K562 (cell line): ENCODE results near the gene ACO2.

Experiments used
- CBFA2T2 ChIP-seq: fragments of 450-650 bp; conservative IDR thresholded peaks from 2 replicates; pipeline ENCODE4 v1.6.1; 2017; ENCODE audit warnings: mild to moderate bottlenecking
- FOXK2 ChIP-seq, 2 experiments: fragments of 450-650 bp; IDR thresholded peaks in 1 of 2; conservative IDR thresholded peaks in 1 of 2; 2 replicates each; pipeline ENCODE4 v1.6.1; 2016; ENCODE audit warnings: low read depth in 2 of 2, mild to moderate bottlenecking in 1 of 2
- NR1H2 ChIP-seq: sonication (generic); formaldehyde crosslinking; IDR thresholded peaks from 2 replicates; pipeline ENCODE4 v1.4.0; 2020; ENCODE audit warnings: mild to moderate bottlenecking, missing genetic modification reagents
- PHTF2 ChIP-seq: fragments of 250-450 bp; sonication (Bioruptor Pico); IDR thresholded peaks from 2 replicates; pipeline ENCODE4 v1.5.0; 2021; ENCODE audit warnings: mild to moderate bottlenecking
- PTRF ChIP-seq: fragments of 450-650 bp; IDR thresholded peaks from 2 replicates; pipeline ENCODE4 v1.6.1; 2016; ENCODE audit warnings: mild to moderate bottlenecking, missing genetic modification characterization, missing compliant biosample characterization
- ZBED1 ChIP-seq: IDR thresholded peaks from 2 replicates; pipeline ENCODE4 v1.6.1; 2014
- TF ChIP-seq, protein P1 (sequence below): fragments of 250-450 bp; sonication (Bioruptor Pico); IDR thresholded peaks from 2 replicates; pipeline ENCODE4 v1.5.0; 2021

DNA sequence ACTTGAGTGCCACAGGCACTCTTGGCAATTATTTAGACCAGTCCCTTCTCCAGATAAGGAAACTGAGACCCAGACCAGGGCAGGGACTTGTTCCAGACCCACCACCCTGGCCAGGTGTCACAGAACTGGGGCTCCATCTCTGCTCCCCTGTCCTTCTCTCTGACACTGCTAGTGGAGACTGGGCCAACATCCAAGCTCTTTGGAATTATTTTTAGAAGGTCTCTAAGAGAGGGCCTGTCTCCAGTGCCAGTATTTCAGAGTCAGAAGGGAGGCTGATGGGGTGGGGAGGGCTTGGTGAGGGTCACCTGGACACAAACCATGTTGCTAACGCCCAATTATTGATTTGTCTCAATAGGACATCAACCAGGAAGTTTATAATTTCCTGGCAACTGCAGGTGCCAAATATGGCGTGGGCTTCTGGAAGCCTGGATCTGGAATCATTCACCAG, 42.6 kb downstream of the ACO2 start:
- no peak for TF ChIP-seq ZBED1
- TF ChIP-seq NR1H2, result no peak
- TF ChIP-seq, protein P1, sequence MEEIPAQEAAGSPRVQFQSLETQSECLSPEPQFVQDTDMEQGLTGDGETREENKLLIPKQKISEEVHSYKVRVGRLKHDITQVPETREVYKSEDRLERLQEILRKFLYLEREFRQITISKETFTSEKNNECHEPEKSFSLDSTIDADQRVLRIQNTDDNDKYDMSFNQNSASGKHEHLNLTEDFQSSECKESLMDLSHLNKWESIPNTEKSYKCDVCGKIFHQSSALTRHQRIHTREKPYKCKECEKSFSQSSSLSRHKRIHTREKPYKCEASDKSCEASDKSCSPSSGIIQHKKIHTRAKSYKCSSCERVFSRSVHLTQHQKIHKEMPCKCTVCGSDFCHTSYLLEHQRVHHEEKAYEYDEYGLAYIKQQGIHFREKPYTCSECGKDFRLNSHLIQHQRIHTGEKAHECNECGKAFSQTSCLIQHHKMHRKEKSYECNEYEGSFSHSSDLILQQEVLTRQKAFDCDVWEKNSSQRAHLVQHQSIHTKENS (CRISPR knock-in tag), result no peak
- TF ChIP-seq PTRF (tag), result no peak
- no peak for TF ChIP-seq FOXK2 (conservative IDR thresholded peaks at IDR 0.05 in 1 of 2, IDR thresholded peaks at IDR 0.05 in 1 of 2; ENCODE audit: low read depth in 2 of 2)
- TF ChIP-seq PHTF2, result no peak
- TF ChIP-seq CBFA2T2, result no peak
